ENCODE measurements around the gene TFAP2E.
A peak's percentile ranks its signal among the peaks of the same experiment; 100 is the strongest.

The TFAP2E gene

GRCh38 chr1:35605071-35605866, 32.2 kb downstream of the TFAP2E start (continued):
- TF ChIP-seq CSRNP3 (CRISPR knock-in tag; IDR thresholded peaks at IDR 0.05) (no peak), ZFP30 (CRISPR knock-in tag; IDR thresholded peaks at IDR 0.05) (no peak), OSR1 (CRISPR knock-in tag; IDR thresholded peaks at IDR 0.05) (no peak), ISL1 (CRISPR knock-in tag; IDR thresholded peaks at IDR 0.05) (no peak), CSDC2 (CRISPR knock-in tag; IDR thresholded peaks at IDR 0.05) (no peak), ZFP3 (CRISPR knock-in tag; IDR thresholded peaks at IDR 0.05) (no peak)

GRCh38 chr1:35605867-35606182, 32.7 kb downstream of the TFAP2E start:
- TF ChIP-seq ESRRG (CRISPR knock-in tag; IDR thresholded peaks at IDR 0.05), result no peak
- TF ChIP-seq ZC3H10 (CRISPR knock-in tag; IDR thresholded peaks at IDR 0.05), result no peak
- TF ChIP-seq TSHZ2 (CRISPR knock-in tag; IDR thresholded peaks at IDR 0.05), result no peak
- no peak for TF ChIP-seq TCF4 (CRISPR knock-in tag; IDR thresholded peaks at IDR 0.05; ENCODE audit: borderline replicate concordance)
- no peak for TF ChIP-seq CSDC2 (CRISPR knock-in tag; IDR thresholded peaks at IDR 0.05)
- TF ChIP-seq POU6F1 (CRISPR knock-in tag; IDR thresholded peaks at IDR 0.05; ENCODE audit: borderline replicate concordance, low read depth), result no peak
- TF ChIP-seq TOX (CRISPR knock-in tag; IDR thresholded peaks at IDR 0.05; ENCODE audit: borderline replicate concordance), result no peak
- no peak for TF ChIP-seq ZFP3 (CRISPR knock-in tag; IDR thresholded peaks at IDR 0.05)
- no peak for TF ChIP-seq ARNTL (CRISPR knock-in tag; IDR thresholded peaks at IDR 0.05; ENCODE audit: borderline replicate concordance, low read depth)
- TF ChIP-seq ZNF8 (CRISPR knock-in tag; IDR thresholded peaks at IDR 0.05), result no peak
- TF ChIP-seq SNAI2 (CRISPR knock-in tag; IDR thresholded peaks at IDR 0.05), result no peak
- no peak for TF ChIP-seq ISL1 (CRISPR knock-in tag; IDR thresholded peaks at IDR 0.05)
- no peak for TF ChIP-seq CREB5 (CRISPR knock-in tag; IDR thresholded peaks at IDR 0.05; ENCODE audit: low read depth)

GRCh38 chr1:35611655-35612054, 38.5 kb downstream of the TFAP2E start:
- no peak for ATAC-seq
- TF ChIP-seq ISL1 (CRISPR knock-in tag; IDR thresholded peaks at IDR 0.05), result no peak
- no peak for TF ChIP-seq POU6F1 (CRISPR knock-in tag; IDR thresholded peaks at IDR 0.05; ENCODE audit: borderline replicate concordance, low read depth)
- TF ChIP-seq OSR1 (CRISPR knock-in tag; IDR thresholded peaks at IDR 0.05), result no peak
- TF ChIP-seq ZNF70 (CRISPR knock-in tag; IDR thresholded peaks at IDR 0.05), result no peak
- no peak for TF ChIP-seq SNAI2 (CRISPR knock-in tag; IDR thresholded peaks at IDR 0.05)
- no peak for TF ChIP-seq ZFP30 (CRISPR knock-in tag; IDR thresholded peaks at IDR 0.05)
- no peak for TF ChIP-seq ZNF565 (CRISPR knock-in tag; conservative IDR thresholded peaks at IDR 0.05; ENCODE audit: low read depth)
- no peak for TF ChIP-seq ZFP3 (CRISPR knock-in tag; IDR thresholded peaks at IDR 0.05)
- no peak for TF ChIP-seq ZNF8 (CRISPR knock-in tag; IDR thresholded peaks at IDR 0.05)
- no peak for TF ChIP-seq PPARA (CRISPR knock-in tag; IDR thresholded peaks at IDR 0.05; ENCODE audit: borderline replicate concordance)
- no peak for TF ChIP-seq PATZ1 (CRISPR knock-in tag; IDR thresholded peaks at IDR 0.05; ENCODE audit: borderline replicate concordance)
- no peak for TF ChIP-seq CSRNP3 (CRISPR knock-in tag; IDR thresholded peaks at IDR 0.05)
- no peak for TF ChIP-seq ARNTL (CRISPR knock-in tag; IDR thresholded peaks at IDR 0.05; ENCODE audit: borderline replicate concordance, low read depth)
- no peak for TF ChIP-seq BACH2 (CRISPR knock-in tag; IDR thresholded peaks at IDR 0.05; ENCODE audit: borderline replicate concordance)
- no peak for TF ChIP-seq TCF4 (CRISPR knock-in tag; IDR thresholded peaks at IDR 0.05; ENCODE audit: borderline replicate concordance)
- no peak for TF ChIP-seq ZC3H10 (CRISPR knock-in tag; IDR thresholded peaks at IDR 0.05)
- TF ChIP-seq CREB5 (CRISPR knock-in tag; IDR thresholded peaks at IDR 0.05; ENCODE audit: low read depth), result no peak
- TF ChIP-seq CSDC2 (CRISPR knock-in tag; IDR thresholded peaks at IDR 0.05), result no peak
- no peak for TF ChIP-seq TOX (CRISPR knock-in tag; IDR thresholded peaks at IDR 0.05; ENCODE audit: borderline replicate concordance)

More at GRCh38 chr1:35605867-35606182, 32.7 kb downstream of the TFAP2E start:
- ATAC-seq, result peak; percentile 95

All from SK-N-SH treated with all-trans-retinoic acid at 6 μM for 48 hours (cell line).